H1 (cell line): ENCODE results near the gene GPR39. TPM values are rescaled to one million over a fixed set of nuclear protein-coding genes. Genes with fewer than 3 reads are reported as not detected.

Experiments
- CTCF ChIA-PET: fragments of 300-600 bp; sonication (Branson Sonifier 250); formaldehyde crosslinking; loops from one replicate; lab custom pipeline; 2021; ENCODE audit not compliant: partially characterized antibody; lab: Charles Lee
- POLR2A ChIA-PET: fragments of 300-600 bp; sonication (Branson Sonifier 250); formaldehyde crosslinking; loops from one replicate; lab custom pipeline; 2021; ENCODE audit warnings: inconsistent platforms; ENCODE audit not compliant: partially characterized antibody; lab: Charles Lee
- DNase-seq, 2 experiments: peaks; one replicate each; pipeline versions ENCODE4 v3.0.0 to v3.0.0-alpha.2; 2010 to 2022; ENCODE audit warnings: low spot score in 2 of 2, low read depth in 1 of 2, mixed read lengths in 1 of 2
- FAIRE-seq: peaks from 2 replicates; lab custom pipeline; 2011; peaks lifted over from hg19 to GRCh38; lab: Jason Lieb, UNC
- H2AFZ ChIP-seq: 2 replicates; pipeline ENCODE4 v1.8.1; 2012; ENCODE audit warnings: low read length, inconsistent platforms
- H2AK5ac ChIP-seq: 2 replicates; pipeline ENCODE4 v1.6.1; 2013; ENCODE audit warnings: low read depth, low read length
- H2BK120ac ChIP-seq: replicated peaks from 2 replicates; pipeline ENCODE3; 2013; ENCODE audit warnings: low read depth, low read length, inconsistent platforms
- H2BK12ac ChIP-seq: 2 replicates; pipeline ENCODE4 v1.6.1; 2013; ENCODE audit warnings: low read depth, low read length
- H2BK15ac ChIP-seq: 2 replicates; pipeline ENCODE4 v1.6.1; 2013; ENCODE audit warnings: low read length
- H2BK20ac ChIP-seq: 2 replicates; pipeline ENCODE4 v1.6.1; 2013; ENCODE audit warnings: low read length
- H2BK5ac ChIP-seq: 2 replicates; pipeline ENCODE4 v1.6.1; 2013; ENCODE audit warnings: low read depth, low read length
- H3K14ac ChIP-seq: 2 replicates; pipeline ENCODE4 v1.6.1; 2013; ENCODE audit warnings: inconsistent platforms; ENCODE audit not compliant: insufficient read length
- H3K18ac ChIP-seq: 2 replicates; pipeline ENCODE4 v1.6.1; 2013; ENCODE audit warnings: low read length; ENCODE audit errors: extremely low read depth
- H3K23ac ChIP-seq: 2 replicates; pipeline ENCODE4 v1.6.1; 2013; ENCODE audit warnings: inconsistent platforms; ENCODE audit not compliant: insufficient read length
- H3K23me2 ChIP-seq: 2 replicates; pipeline ENCODE4 v1.6.1; 2013; ENCODE audit warnings: low read depth, low read length
- H3K27ac ChIP-seq: 2 replicates; pipeline ENCODE4 v1.6.1; 2011; ENCODE audit warnings: low read depth, low read length, inconsistent platforms
- H3K27me3 ChIP-seq, 4 experiments: replicated peaks in 1 of 4; 1 replicate in 1 of 4; 2 replicates in 3 of 4; pipeline versions ENCODE4 v1.6.1 to v1.8.1; 2011 to 2013; ENCODE audit warnings: low read length in 3 of 4, mild to moderate bottlenecking in 3 of 4, inconsistent platforms in 2 of 4, mixed read lengths in 2 of 4, moderate library complexity in 1 of 4; ENCODE audit not compliant: control insufficient read depth in 3 of 4, insufficient read depth in 3 of 4; ENCODE audit errors: extremely low read depth in 1 of 4
- H3K36me3 ChIP-seq, 4 experiments: 2 replicates each; pipeline versions ENCODE4 v1.6.1 to v1.8.1; 2011 to 2013; ENCODE audit warnings: mild to moderate bottlenecking in 4 of 4, low read length in 3 of 4, moderate library complexity in 2 of 4, control low read depth in 1 of 4, inconsistent platforms in 1 of 4; ENCODE audit not compliant: insufficient read depth in 4 of 4, control insufficient read depth in 2 of 4
- H3K4ac ChIP-seq: replicated peaks from 2 replicates; pipeline ENCODE3; 2013; ENCODE audit warnings: low read length, low read depth, mixed read lengths, inconsistent platforms; ENCODE audit not compliant: insufficient read length
- H3K4me1 ChIP-seq, 4 experiments: replicated peaks in 1 of 4; 1 replicate in 1 of 4; 2 replicates in 3 of 4; pipeline versions ENCODE4 v1.6.1 to v1.8.1; 2011 to 2013; ENCODE audit warnings: low read length in 3 of 4, inconsistent platforms in 2 of 4, mixed read lengths in 1 of 4; ENCODE audit not compliant: insufficient read depth in 4 of 4, control insufficient read depth in 3 of 4
- H3K4me2 ChIP-seq, 2 experiments: 2 replicates each; pipeline versions ENCODE4 v1.6.1 to v1.8.1; 2011 to 2013; ENCODE audit warnings: low read depth in 2 of 2, low read length in 2 of 2, control low read depth in 1 of 2, inconsistent platforms in 1 of 2, mild to moderate bottlenecking in 1 of 2; ENCODE audit not compliant: insufficient read depth in 1 of 2
- H3K4me3 ChIP-seq, 4 experiments: fragments of 200-600, 300-600 bp in 1 of 4; sonication (generic), shearing (Covaris generic), sonication (Bioruptor Twin) in 1 of 4; 2 replicates each; pipeline versions ENCODE4 v1.5.1 to v1.8.1; 2011 to 2016; ENCODE audit warnings: low read length in 4 of 4, low read depth in 3 of 4, control low read depth in 2 of 4, inconsistent platforms in 2 of 4, mild to moderate bottlenecking in 2 of 4, mixed read lengths in 1 of 4, moderate library complexity in 1 of 4; ENCODE audit not compliant: insufficient read depth in 2 of 4; ENCODE audit errors: extremely low read depth in 1 of 4
- H3K56ac ChIP-seq: replicated peaks from 2 replicates; pipeline ENCODE3; 2013; ENCODE audit warnings: low read depth, mild to moderate bottlenecking, mixed read lengths, low read length, inconsistent platforms; ENCODE audit not compliant: insufficient read length
- H3K79me1 ChIP-seq: 2 replicates; pipeline ENCODE4 v1.6.1; 2013; ENCODE audit warnings: low read depth, low read length, control low read depth
- H3K79me2 ChIP-seq, 2 experiments: 2 replicates each; pipeline versions ENCODE4 v1.6.1 to v1.8.1; 2012 to 2013; ENCODE audit warnings: low read length in 2 of 2, mild to moderate bottlenecking in 2 of 2, inconsistent platforms in 1 of 2; ENCODE audit not compliant: insufficient read depth in 2 of 2, control insufficient read depth in 1 of 2
- H3K9ac ChIP-seq, 4 experiments: replicated peaks in 1 of 4; 1 replicate in 1 of 4; 2 replicates in 3 of 4; pipeline versions ENCODE4 v1.6.1 to v1.8.1; 2011 to 2013; ENCODE audit warnings: low read depth in 3 of 4, low read length in 3 of 4, control low read depth in 2 of 4, mild to moderate bottlenecking in 2 of 4, moderate library complexity in 2 of 4, inconsistent platforms in 1 of 4; ENCODE audit errors: extremely low read depth in 1 of 4
- H3K9me3 ChIP-seq, 2 experiments: 2 replicates each; pipeline versions ENCODE4 v1.6.1 to v1.8.1; 2012 to 2013; ENCODE audit warnings: mild to moderate bottlenecking in 2 of 2, moderate library complexity in 2 of 2, control low read depth in 1 of 2, inconsistent platforms in 1 of 2, low read depth in 1 of 2, low read length in 1 of 2, mixed read lengths in 1 of 2; ENCODE audit not compliant: insufficient read depth in 2 of 2
- H4K20me1 ChIP-seq, 2 experiments: replicated peaks in 1 of 2; 2 replicates each; pipeline versions ENCODE3 to v1.8.1; 2011 to 2013; ENCODE audit warnings: inconsistent platforms in 2 of 2, low read length in 2 of 2, mild to moderate bottlenecking in 1 of 2; ENCODE audit not compliant: insufficient read depth in 2 of 2, control insufficient read depth in 1 of 2
- H4K5ac ChIP-seq: 2 replicates; pipeline ENCODE4 v1.6.1; 2013; ENCODE audit warnings: low read length, low read depth, mixed read lengths, inconsistent platforms; ENCODE audit not compliant: insufficient read length
- H4K8ac ChIP-seq: 2 replicates; pipeline ENCODE4 v1.8.0; 2013; ENCODE audit warnings: mild to moderate bottlenecking, moderate library complexity, low read length, inconsistent platforms; ENCODE audit not compliant: insufficient read depth; ENCODE audit errors: extremely low read depth
- H4K91ac ChIP-seq: replicated peaks from 2 replicates; pipeline ENCODE3; 2013; ENCODE audit warnings: low read length, mixed read lengths, inconsistent platforms; ENCODE audit not compliant: insufficient read length
- BACH1 ChIP-seq: IDR thresholded peaks from 2 replicates; pipeline ENCODE4 v1.6.1; 2012; ENCODE audit warnings: low read length, improper control_type of control experiment
- CEBPB ChIP-seq: IDR thresholded peaks from 2 replicates; pipeline ENCODE4 v1.6.1; 2012; ENCODE audit warnings: low read depth, low read length
- CHD1 ChIP-seq: IDR thresholded peaks from 2 replicates; pipeline ENCODE4 v1.6.1; 2012; ENCODE audit warnings: low read depth, low read length, improper control_type of control experiment
- E2F6 ChIP-seq: IDR thresholded peaks from 2 replicates; pipeline ENCODE4 v1.6.1; 2012; ENCODE audit warnings: inconsistent platforms
- HDAC6 ChIP-seq: IDR thresholded peaks from one replicate; pipeline ENCODE4 v1.7.1; 2012; ENCODE audit warnings: low read depth, mild to moderate bottlenecking, inconsistent platforms, low read length, moderate library complexity
- TAF7 ChIP-seq: optimal IDR thresholded peaks from 2 replicates; pipeline ENCODE3; 2011; ENCODE audit warnings: low read depth, mild to moderate bottlenecking, inconsistent platforms, low read length, moderate library complexity, borderline replicate concordance
- WGBS, 2 experiments: shearing (Covaris generic) in 1 of 2; methylation state at CpG; one replicate each; pipeline versions ENCODE4 v1.1.6 to v1.1.7; 2013 to 2015; ENCODE audit warnings: low lambda C conversion rate in 2 of 2, mixed read lengths in 2 of 2, inconsistent platforms in 1 of 2, low coverage in 1 of 2, missing lambda C conversion rate in 1 of 2; ENCODE audit not compliant: insufficient replicate concordance in 2 of 2, insufficient coverage in 1 of 2, insufficient read length in 1 of 2; ENCODE audit errors: extremely low coverage in 1 of 2, missing lambda C conversion rate in 1 of 2; 5-methylcytosine and 5-hydroxymethylcytosine counted together
- polyA plus RNA-seq, 7 experiments: library from polyadenylated mRNA; depleted of rRNA in 3 of 7; stranded (reverse) in 5 of 7; unstranded in 2 of 7; fragments of >200 nt in 5 of 7; fragments of 200-250 nt in 2 of 7; gene quantifications; 1 replicate in 5 of 7; 2 replicates in 1 of 7; 4 replicates in 1 of 7; pipeline versions ENCODE4 v1.2.1 to v1.2.3, GENCODE V29; 2011 to 2013; ENCODE audit warnings: missing spikeins in 2 of 7, mixed read lengths in 2 of 7
- total RNA-seq: library from RNA; stranded (reverse); fragmentation: NEBNext Ultra II Directional; extraction: Animal tissue kit (Norgen Biotek cat#: 25700); gene quantifications from 2 replicates; pipeline ENCODE4 v1.2.1, GENCODE V29; 2021

The GPR39 gene
- total and polyA plus RNA-seq, 2 of the 8 experiments (the other 6 are each of a cell fraction or from before 2014, with no cell fraction given) = 0.63 to 2.7 TPM

- no peak overlapping the region for H3K56ac ChIP-seq
- H3K36me3 ChIP-seq = 0 out of 8 replicates have a peak, but pooled peaks cover 0 to 6% (median 0%) of the 10 kb centered on the region in 4 experiments
- H3K79me1 ChIP-seq = no peaks in the 10 kb centered on the region
- no peak overlapping the region for H4K91ac ChIP-seq
- H4K8ac ChIP-seq = no peak overlapping the region
- H2AK5ac ChIP-seq = no peak overlapping the region
- H4K20me1 ChIP-seq = no peaks in the 10 kb centered on the region
- H2AFZ ChIP-seq = no peak overlapping the region
- peaks cover 45 to 59% of the 10 kb centered on the region in 2 experiments for H3K9me3 ChIP-seq
- no peak overlapping the region for H3K4me2 ChIP-seq
- DNase-seq = no peak
- H4K5ac ChIP-seq = no peak overlapping the region
- no peak for FAIRE-seq
- no peak overlapping the region for H3K4me3 ChIP-seq
- no peak overlapping the region for H3K4ac ChIP-seq
- CTCF ChIA-PET = interaction anchor here (1.4 kb wide), 1 partner anchor 17 kb away, joined by 3 read pairs; no protein-coding TSS in a partner anchor
- H3K23me2 ChIP-seq = no peaks in the 10 kb centered on the region
- H3K79me2 ChIP-seq = no peaks in the 10 kb centered on the region
- no peak overlapping the region for H2BK15ac ChIP-seq
- no peak overlapping the region for H2BK20ac ChIP-seq
- no peaks in the 10 kb centered on the region for H3K4me1 ChIP-seq
- no peak overlapping the region for H3K9ac ChIP-seq
- H3K23ac ChIP-seq = no peak overlapping the region
- no peak overlapping the region for H2BK120ac ChIP-seq
- H3K14ac ChIP-seq = no peak overlapping the region
- no peaks in the 10 kb centered on the region for H3K27me3 ChIP-seq
- WGBS, 2 experiments = 87% methylated on average over 1 of the region's 1 CpG; no CpG with 5 or more reads in 1 of the 2 experiments
- H3K27ac ChIP-seq = no peak overlapping the region
- H2BK5ac ChIP-seq = no peak overlapping the region
- no peak overlapping the region for H2BK12ac ChIP-seq
- POLR2A ChIA-PET = no interaction called here
- H3K18ac ChIP-seq = no peak overlapping the region
- TF ChIP-seq HDAC6 (no peak), BACH1 (no peak), CHD1 (no peak), E2F6 (no peak), CEBPB (no peak), TAF7 (no peak)
These were observed 49.3 kb downstream of the GPR39 start for GRCh38 chr2:132465917-132466316.
